ENCODE results near the gene PMM1.
"Not testable (repeated sequence)": the region's sequence is repeated elsewhere in the genome, so short reads cannot be mapped to it uniquely, and the experiment has no call there.

Gene PMM1

GRCh38 chr22:41562461-41562860 is 27.2 kb downstream of the PMM1 start:
- no peak for DNase-seq

DNA sequence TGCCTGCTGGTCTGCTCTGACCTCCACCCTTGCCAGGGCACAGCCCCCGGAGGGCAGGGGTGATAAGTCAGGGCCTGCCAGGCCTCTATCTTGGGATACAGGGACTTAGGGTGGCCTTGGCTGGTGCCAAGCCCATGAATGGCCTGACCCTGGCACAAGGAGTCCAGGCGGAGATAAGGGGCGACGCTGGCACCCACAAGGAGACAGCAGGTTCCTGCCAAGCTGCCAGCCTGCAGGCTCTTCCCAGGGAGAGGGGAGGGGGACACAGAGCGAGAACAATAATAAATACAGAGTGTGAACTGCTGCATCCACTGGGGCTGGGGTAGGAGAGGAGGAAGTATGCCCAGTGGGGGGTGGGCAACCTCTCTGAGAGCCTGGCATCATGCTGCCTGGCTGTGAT is 27.9 kb downstream of the PMM1 start:
- no peak for DNase-seq

DNA sequence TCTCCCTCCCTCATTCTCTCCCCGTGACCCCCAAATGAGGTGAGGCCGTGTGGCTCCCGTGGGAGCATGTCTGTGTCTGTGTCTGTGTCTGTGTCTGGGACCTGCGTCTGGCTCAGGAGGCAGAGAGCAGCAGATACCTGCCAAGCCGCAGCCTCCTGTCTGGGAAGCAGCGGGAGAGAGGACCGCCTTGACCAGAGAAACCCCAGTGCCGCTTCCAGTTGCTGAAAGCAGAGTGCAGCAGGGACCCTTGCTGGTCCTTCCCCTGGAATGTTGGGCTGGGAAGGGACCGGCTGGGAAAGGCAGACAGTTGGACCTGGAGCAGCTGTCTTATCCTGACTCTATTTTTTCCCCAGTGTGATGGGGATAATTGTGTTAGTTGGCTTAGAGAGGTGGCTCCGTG is 28.3 kb downstream of the PMM1 start:
- no peak for DNase-seq

DNA sequence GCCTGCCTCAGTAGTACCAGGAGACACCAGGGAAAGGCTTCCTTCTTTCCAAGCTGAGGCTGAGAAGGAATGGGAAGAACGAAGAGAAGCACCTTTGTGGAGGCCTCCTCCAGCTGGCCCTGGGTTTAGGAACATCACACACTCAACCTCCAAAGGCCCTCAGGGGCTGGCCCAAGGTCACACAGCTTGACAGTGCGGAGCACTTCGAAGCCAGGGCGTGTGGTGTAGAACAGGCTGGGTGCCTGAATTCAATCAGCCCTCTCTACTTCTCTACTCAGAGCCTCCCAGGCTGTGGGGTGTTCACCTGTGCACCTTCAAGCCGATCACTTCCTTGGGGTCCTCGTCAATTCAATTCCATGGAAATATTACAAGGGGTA is 29.6 kb downstream of the PMM1 start:
- no peak for DNase-seq

- not testable (repeated sequence) for DNase-seq
Measured at GRCh38 chr22:41558241-41558630, 31.4 kb downstream of the PMM1 start.

- no peak for DNase-seq
Measured at GRCh38 chr22:41557401-41558240, 32.0 kb downstream of the PMM1 start.

DNA sequence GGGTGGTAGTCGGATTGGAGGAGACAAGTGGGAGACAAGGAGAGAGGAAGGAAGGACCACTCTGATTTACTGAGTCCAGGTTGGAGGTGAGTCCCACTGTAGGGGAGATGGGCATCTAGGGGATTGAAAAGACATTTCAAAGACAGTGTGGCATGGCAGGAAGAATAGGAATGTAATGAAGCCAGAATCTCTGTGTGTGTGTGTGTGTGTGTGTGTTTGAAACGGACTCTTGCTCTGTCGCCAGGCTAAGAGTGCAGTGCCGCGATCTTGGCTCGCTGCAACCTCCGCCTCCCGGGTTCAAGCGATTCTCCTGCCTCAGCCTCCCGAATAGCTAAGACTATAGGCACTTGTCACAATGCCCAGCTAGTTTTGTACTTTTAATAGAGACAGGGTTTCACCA is 33.1 kb downstream of the PMM1 start:
- DNase-seq = no peak

DNA sequence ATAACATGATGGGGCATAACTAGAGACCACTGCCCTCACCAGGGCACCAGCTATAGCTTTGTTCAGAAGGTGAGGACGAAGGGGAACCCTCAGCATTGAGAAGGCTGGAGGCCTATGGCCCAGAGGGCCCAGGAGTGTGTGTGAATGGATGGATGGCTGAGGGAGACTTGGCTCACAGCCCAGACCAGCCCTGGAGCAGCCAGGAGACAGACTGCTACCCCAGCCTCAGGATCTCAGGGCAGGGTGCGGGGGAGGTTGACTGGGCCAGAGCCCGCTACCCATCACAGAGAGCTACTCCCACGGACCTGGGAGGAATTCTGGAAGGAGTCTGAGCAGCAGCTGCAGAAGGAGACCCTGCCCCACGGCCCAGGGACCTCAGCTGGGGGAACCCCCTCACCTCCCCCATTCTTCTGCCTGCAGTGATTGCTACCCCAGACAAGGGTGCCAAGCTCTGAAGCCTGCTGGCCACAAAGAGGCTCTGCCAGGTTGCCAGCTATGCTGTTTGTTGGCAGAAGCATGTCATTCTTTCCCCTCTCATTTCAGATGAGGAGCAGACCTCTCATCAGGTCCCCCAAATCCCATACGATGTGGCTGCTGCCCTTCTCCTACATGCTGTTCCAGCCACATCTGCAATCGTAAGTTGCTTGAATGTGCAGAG is 34.2 kb downstream of the PMM1 start:
- DNase-seq = no peak

DNA sequence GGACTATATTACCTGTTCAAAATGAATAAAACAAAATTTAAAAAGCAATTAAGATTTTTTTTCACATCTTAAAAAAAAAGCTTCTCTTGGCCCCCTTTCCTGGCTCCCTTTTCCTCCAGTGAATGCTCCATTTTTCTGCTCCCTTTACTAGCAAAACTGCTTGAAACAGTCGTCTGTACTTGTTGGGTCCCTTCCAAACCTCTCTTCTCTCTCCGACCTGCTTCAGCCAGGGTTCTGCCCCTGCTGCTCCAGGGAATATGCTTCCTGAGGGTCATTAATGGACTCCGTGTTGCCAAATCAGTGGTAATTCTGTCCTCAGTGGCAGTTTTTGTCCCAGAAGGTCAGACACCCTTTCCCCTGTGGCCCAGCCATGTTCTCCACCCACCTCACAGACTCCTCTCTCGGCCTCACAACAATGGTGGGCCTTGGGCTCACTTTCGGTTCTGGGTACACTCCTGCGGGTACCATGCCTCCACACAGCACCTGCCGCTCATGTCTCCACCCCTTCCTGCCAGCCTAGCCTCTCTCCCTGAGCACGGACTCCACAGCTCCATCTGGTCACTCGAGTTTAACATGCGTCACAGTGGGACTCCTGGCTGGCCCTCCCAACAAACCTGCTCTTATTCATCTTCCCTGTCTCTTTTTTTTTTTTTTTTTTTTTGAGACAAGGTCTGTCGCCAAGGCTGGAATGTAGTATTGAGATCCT is 37.6 kb downstream of the PMM1 start:
- DNase-seq = no peak

- DNase-seq = no peak
Measured at GRCh38 chr22:41550952-41551491, 38.6 kb downstream of the PMM1 start.

- no peak for DNase-seq
Measured at GRCh38 chr22:41548830-41549211, 40.8 kb downstream of the PMM1 start.

DNA sequence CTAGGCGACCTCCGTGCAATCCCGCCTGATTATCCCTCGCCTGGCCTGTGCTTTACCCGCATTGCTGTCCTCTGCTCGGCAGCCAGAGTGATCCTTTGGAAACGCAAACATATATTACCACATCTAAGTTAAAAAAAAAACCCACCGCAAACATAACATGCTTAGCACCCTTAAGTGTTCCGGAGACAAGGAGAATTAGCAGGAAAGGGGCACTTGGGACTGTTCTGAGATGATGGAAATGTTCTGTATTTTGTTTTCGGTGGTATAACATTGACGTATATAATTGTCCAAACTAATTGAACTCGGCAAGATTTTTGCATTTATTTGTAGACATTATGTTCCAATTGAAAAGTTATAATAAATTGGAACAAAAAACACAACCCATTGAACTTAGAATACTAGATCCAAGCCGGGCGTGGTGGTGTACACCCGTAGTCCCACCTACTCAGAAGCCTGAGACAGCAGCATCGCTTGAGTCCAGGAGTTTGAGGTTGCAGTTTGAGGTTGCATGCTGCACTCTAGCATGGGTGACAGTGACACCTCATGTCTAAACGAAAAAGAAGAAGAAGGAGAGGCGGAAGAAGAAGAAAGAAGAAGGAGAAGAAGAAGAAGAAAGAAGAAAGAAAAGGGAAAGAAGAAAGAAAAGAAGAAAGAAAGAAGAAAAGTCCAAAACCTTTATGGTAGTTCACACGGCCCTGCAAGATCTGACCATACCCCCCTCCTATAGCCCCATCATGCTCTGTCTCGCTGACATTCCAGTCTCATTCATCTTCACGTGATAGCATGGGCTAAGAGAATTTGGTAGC is 44.8 kb downstream of the PMM1 start:
- no peak for DNase-seq

GRCh38 chr22:41543854-41544670 is 45.6 kb downstream of the PMM1 start, which contains the start of gene POLR3H:
Gene POLR3H (minus strand): TSS chr22:41544470. CDS start chr22:41544101, 369 bp downstream.
- peak; percentile 91 for DNase-seq

DNA sequence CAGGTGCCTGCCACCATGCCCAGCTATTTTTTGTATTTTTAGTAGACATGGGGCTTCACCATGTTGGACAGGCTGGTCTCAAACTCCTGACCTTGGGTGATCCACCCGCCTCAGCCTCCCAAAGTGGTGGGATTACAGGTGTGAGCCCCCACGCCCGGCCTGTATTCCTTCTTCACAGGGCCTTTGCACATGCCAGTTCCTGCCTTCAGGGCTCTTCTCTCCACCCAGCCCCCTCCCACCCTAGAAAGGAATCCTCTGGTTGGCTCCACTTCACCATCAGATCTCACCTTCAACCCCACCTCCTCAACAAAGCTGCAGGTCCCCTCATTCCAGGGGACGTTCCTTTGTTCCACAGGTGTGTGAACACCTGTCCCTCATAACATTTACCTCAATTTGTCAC is 47.4 kb downstream of the PMM1 start:
- no peak for DNase-seq

GRCh38 chr22:41541484-41541883 is 48.2 kb downstream of the PMM1 start:
- DNase-seq = no peak

DNA sequence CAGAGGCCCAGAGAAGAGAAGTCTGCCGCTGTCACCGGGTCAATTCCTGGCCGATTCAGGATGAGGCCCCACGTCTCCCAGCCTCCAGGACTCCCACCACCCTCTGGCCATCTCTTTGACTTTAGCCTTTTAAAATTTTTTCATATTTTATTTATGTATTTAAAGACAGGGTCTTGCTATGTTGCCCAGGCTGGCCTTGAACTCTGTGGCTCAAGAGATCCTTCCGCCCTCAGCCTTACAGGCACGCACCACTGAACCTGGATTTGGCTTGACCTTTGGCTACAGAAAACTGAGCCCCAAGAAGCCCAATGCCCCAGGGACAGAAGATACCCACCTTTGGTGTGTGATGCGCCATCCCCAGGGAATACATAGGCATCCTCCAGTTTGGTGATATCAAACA is 49.3 kb downstream of the PMM1 start:
- no peak for DNase-seq

DNA sequence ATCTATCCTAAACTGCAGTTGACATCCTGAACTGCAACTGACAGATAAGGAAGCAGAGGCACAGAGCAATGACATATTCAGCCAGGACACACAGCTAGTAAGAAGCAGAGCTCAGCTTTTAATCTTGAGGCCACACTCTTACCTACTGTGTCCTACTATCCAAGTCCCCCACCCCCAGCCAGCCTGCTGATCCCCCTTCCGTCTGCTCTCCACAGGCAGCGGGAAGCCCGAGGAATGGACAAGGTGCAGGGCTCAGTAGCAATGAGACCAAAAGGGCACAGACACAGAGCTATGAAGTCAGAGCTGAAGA is 49.7 kb downstream of the PMM1 start:
- DNase-seq = no peak

- no peak for DNase-seq
Measured at GRCh38 chr22:41539146-41540005, 50.3 kb downstream of the PMM1 start.

GRCh38 chr22:41538583-41538982 is 51.1 kb downstream of the PMM1 start:
- no peak for DNase-seq

DNA sequence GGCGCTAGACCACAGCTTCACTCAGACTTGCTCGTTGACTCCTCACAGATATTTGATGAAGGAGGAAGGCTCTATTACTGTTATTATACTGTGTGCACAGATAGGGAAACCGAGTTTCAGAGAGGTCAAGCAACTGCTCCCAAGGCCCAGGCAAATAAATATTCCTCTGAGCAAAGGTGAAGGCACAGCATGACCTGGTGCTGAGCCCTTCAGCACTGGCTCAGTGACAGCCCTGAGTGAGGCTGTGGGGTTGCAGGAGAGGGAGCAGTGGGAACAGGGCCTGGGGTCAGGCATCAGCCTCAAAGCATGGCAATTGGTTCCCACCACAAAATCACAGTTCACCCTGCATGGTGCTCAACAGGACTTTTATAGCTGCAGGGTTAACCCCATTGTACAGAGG is 52.4 kb downstream of the PMM1 start:
- DNase-seq = no peak

GRCh38 chr22:41535244-41535643 is 54.4 kb downstream of the PMM1 start:
- no peak for DNase-seq

Data from T1000 (cell line).